Left ventricle myocardium inferior (tissue), 1 donor: ENCODE results near the gene SCPEP1. TPM values are rescaled to one million over a fixed set of nuclear protein-coding genes. Genes with fewer than 3 reads are reported as not detected.

ENCODE experiments used
- DNase-seq: peaks from one replicate; pipeline ENCODE4 v3.0.0-alpha.2; 2020
- H3K27ac ChIP-seq: fragments of 200-600 bp; replicated peaks from 2 replicates; pipeline ENCODE4 v1.8.0; 2021
- H3K27me3 ChIP-seq: fragments of 200-600 bp; 2 replicates; pipeline ENCODE4 v1.8.0; 2021; ENCODE audit warnings: low read depth
- H3K36me3 ChIP-seq: fragments of 200-600 bp; 2 replicates; pipeline ENCODE4 v1.8.0; 2021
- H3K4me1 ChIP-seq: fragments of 200-600 bp; 2 replicates; pipeline ENCODE4 v1.8.0; 2021
- H3K4me3 ChIP-seq: fragments of 200-600 bp; 2 replicates; pipeline ENCODE4 v1.8.0; 2021; ENCODE audit warnings: mild to moderate bottlenecking, moderate library complexity
- H3K9me3 ChIP-seq: fragments of 200-600 bp; replicated peaks from 2 replicates; pipeline ENCODE4 v1.8.0; 2021
- CTCF ChIP-seq: fragments of 200-600 bp; IDR thresholded peaks from 2 replicates; pipeline ENCODE4 v1.8.0; 2021; ENCODE audit warnings: antibody characterized with exemption, mild to moderate bottlenecking, borderline replicate concordance
- intact Hi-C: fragments of 100-400 bp; cut with micrococcal nuclease; formaldehyde crosslinking; loops from one replicate; pipeline ENCODE4 v1.11.0; 2022
- total RNA-seq: library from RNA; stranded (reverse); fragmentation: NEBNext Ultra II Directional; extraction: Animal tissue kit (Norgen Biotek cat#: 25700); gene quantifications from one replicate; pipeline ENCODE4 v1.2.1, GENCODE V29; 2021
- donor health status: DM: no; HTN: yes; CAD: no; lungs with severe emphysema.

The SCPEP1 gene
- total RNA-seq, 1 donor from 2014 or later, result 70.2 TPM

GRCh38 chr17:57016764-57017116, 38.8 kb downstream of the SCPEP1 start:
- H3K4me1 ChIP-seq, result peaks cover 2% of the 10 kb centered on the region
- H3K27me3 ChIP-seq, result no peaks in the 10 kb centered on the region
- H3K27ac ChIP-seq, result no peak overlapping the region
- no peaks in the 10 kb centered on the region for H3K9me3 ChIP-seq
- H3K36me3 ChIP-seq, result no peaks in the 10 kb centered on the region
- TF ChIP-seq CTCF, result no peak
- no peak overlapping the region for H3K4me3 ChIP-seq
- DNase-seq, result no peak
- intact Hi-C loops, result no loop called here

- Histone ChIP-seq H3K4me1 (peaks cover 5% of the 10 kb centered on the region), H3K9me3 (no peaks in the 10 kb centered on the region), H3K27me3 (no peaks in the 10 kb centered on the region), H3K27ac (no peak overlapping the region), H3K4me3 (no peak overlapping the region), H3K36me3 (no peaks in the 10 kb centered on the region)
- no peak for TF ChIP-seq CTCF
- intact Hi-C loops, result no loop called here
- DNase-seq, result no peak
Observed at GRCh38 chr17:57017625-57018024, 39.7 kb downstream of the SCPEP1 start.

- no peak overlapping the region for H3K4me3 ChIP-seq
- no peaks in the 10 kb centered on the region for H3K27me3 ChIP-seq
- H3K27ac ChIP-seq, result no peak overlapping the region
- intact Hi-C loops, result no loop called here
- peaks cover 5% of the 10 kb centered on the region for H3K4me1 ChIP-seq
- no peaks in the 10 kb centered on the region for H3K36me3 ChIP-seq
- peaks cover under 1% of the 10 kb centered on the region for H3K9me3 ChIP-seq
- DNase-seq, result no peak
- TF ChIP-seq CTCF, result no peak
Observed at GRCh38 chr17:57020208-57020607, 42.3 kb downstream of the SCPEP1 start.

- H3K36me3 ChIP-seq, result no peaks in the 10 kb centered on the region
- no peak for DNase-seq
- H3K27ac ChIP-seq, result no peak overlapping the region
- H3K4me3 ChIP-seq, result no peak overlapping the region
- no peak for TF ChIP-seq CTCF
- peaks cover 5% of the 10 kb centered on the region for H3K4me1 ChIP-seq
- no peaks in the 10 kb centered on the region for H3K27me3 ChIP-seq
- peaks cover 12% of the 10 kb centered on the region for H3K9me3 ChIP-seq
- intact Hi-C loops, result no loop called here
Observed at GRCh38 chr17:57021226-57021940, 43.5 kb downstream of the SCPEP1 start.

GRCh38 chr17:57025876-57026275, 47.9 kb downstream of the SCPEP1 start:
- no peak for TF ChIP-seq CTCF

GRCh38 chr17:57027852-57028251, 49.9 kb downstream of the SCPEP1 start:
- intact Hi-C loops, result no loop called here
- no peak for TF ChIP-seq CTCF
- DNase-seq, result no peak

More at GRCh38 chr17:57025876-57026275, 47.9 kb downstream of the SCPEP1 start:
- Histone ChIP-seq H3K27me3 (no peaks in the 10 kb centered on the region), H3K27ac (no peak overlapping the region), H3K4me1 (peaks cover 5% of the 10 kb centered on the region), H3K9me3 (peaks cover 28% of the 10 kb centered on the region), H3K36me3 (no peaks in the 10 kb centered on the region), H3K4me3 (no peak overlapping the region)
- DNase-seq, result no peak
- intact Hi-C loops, result no loop called here

More at GRCh38 chr17:57027852-57028251, 49.9 kb downstream of the SCPEP1 start:
- peaks cover 28% of the 10 kb centered on the region for H3K9me3 ChIP-seq
- no peak overlapping the region for H3K4me3 ChIP-seq
- peaks cover 9% of the 10 kb centered on the region for H3K4me1 ChIP-seq
- H3K27ac ChIP-seq, result no peak overlapping the region
- no peaks in the 10 kb centered on the region for H3K36me3 ChIP-seq
- H3K27me3 ChIP-seq, result no peaks in the 10 kb centered on the region
